H9 (cell line): ENCODE data around the gene LPGAT1. TPM values are rescaled to one million over a fixed set of nuclear protein-coding genes. Genes with fewer than 3 reads are reported as not detected.

Source experiments
- DNase-seq: peaks from one replicate; pipeline ENCODE4 v3.0.0-alpha.2; 2017
- H2AFZ ChIP-seq: one replicate; pipeline ENCODE4 v1.6.1; 2013; ENCODE audit warnings: mild to moderate bottlenecking, low read length, control low read depth, moderate library complexity
- H2AK5ac ChIP-seq: 2 replicates; pipeline ENCODE4 v1.6.1; 2013; ENCODE audit warnings: low read length, control low read depth, mixed read lengths; ENCODE audit not compliant: insufficient read length
- H2BK120ac ChIP-seq: one replicate; pipeline ENCODE4 v1.6.1; 2013; ENCODE audit warnings: low read depth, mild to moderate bottlenecking, low read length, control low read depth, inconsistent platforms; ENCODE audit not compliant: poor library complexity, severe bottlenecking
- H2BK12ac ChIP-seq: 2 replicates; pipeline ENCODE4 v1.6.1; 2013; ENCODE audit warnings: low read length, control low read depth, mixed read lengths, low read depth; ENCODE audit not compliant: insufficient read length
- H2BK15ac ChIP-seq: 2 replicates; pipeline ENCODE4 v1.6.1; 2013; ENCODE audit warnings: low read depth, low read length, control low read depth
- H2BK20ac ChIP-seq: one replicate; pipeline ENCODE4 v1.6.1; 2013; ENCODE audit warnings: low read depth, mild to moderate bottlenecking, low read length, control low read depth, inconsistent platforms; ENCODE audit not compliant: poor library complexity, severe bottlenecking
- H2BK5ac ChIP-seq: 2 replicates; pipeline ENCODE4 v1.6.1; 2013; ENCODE audit warnings: low read length, control low read depth, mixed read lengths; ENCODE audit not compliant: insufficient read length
- H3K14ac ChIP-seq: 2 replicates; pipeline ENCODE4 v1.6.1; 2013; ENCODE audit warnings: low read length, control low read depth; ENCODE audit not compliant: insufficient read depth
- H3K18ac ChIP-seq: 2 replicates; pipeline ENCODE4 v1.6.1; 2013; ENCODE audit warnings: low read depth, mild to moderate bottlenecking, mixed read lengths, low read length, control low read depth; ENCODE audit not compliant: insufficient read length
- H3K23ac ChIP-seq: 2 replicates; pipeline ENCODE4 v1.6.1; 2013; ENCODE audit warnings: low read length, control low read depth, mixed read lengths, low read depth; ENCODE audit not compliant: insufficient read length
- H3K23me2 ChIP-seq: 2 replicates; pipeline ENCODE4 v1.6.1; 2013; ENCODE audit warnings: low read depth, mild to moderate bottlenecking, mixed read lengths, low read length, control low read depth; ENCODE audit not compliant: insufficient read length, poor library complexity, severe bottlenecking
- H3K27ac ChIP-seq: 2 replicates; pipeline ENCODE4 v1.5.1; 2013; ENCODE audit warnings: low read length, control low read depth, mixed read lengths, low read depth; ENCODE audit not compliant: insufficient read length
- H3K27me3 ChIP-seq: 2 replicates; pipeline ENCODE4 v1.6.1; 2013; ENCODE audit warnings: low read length, control low read depth, inconsistent platforms; ENCODE audit not compliant: insufficient read depth
- H3K4ac ChIP-seq: 2 replicates; pipeline ENCODE4 v1.6.1; 2013; ENCODE audit warnings: low read depth, mild to moderate bottlenecking, control low read depth, inconsistent platforms, low read length, moderate library complexity
- H3K4me1 ChIP-seq: 2 replicates; pipeline ENCODE4 v1.6.1; 2013; ENCODE audit warnings: low read length, control low read depth, inconsistent platforms; ENCODE audit not compliant: insufficient read depth
- H3K4me2 ChIP-seq: 2 replicates; pipeline ENCODE4 v1.6.1; 2013; ENCODE audit warnings: low read length, control low read depth, mixed read lengths; ENCODE audit not compliant: insufficient read length, insufficient read depth
- H3K56ac ChIP-seq: 2 replicates; pipeline ENCODE4 v1.6.1; 2013; ENCODE audit warnings: low read depth, mild to moderate bottlenecking, mixed read lengths, low read length, control low read depth; ENCODE audit not compliant: insufficient read length
- H3K79me1 ChIP-seq: 2 replicates; pipeline ENCODE4 v1.6.1; 2013; ENCODE audit warnings: low read depth, mild to moderate bottlenecking, moderate library complexity, low read length, control low read depth, inconsistent platforms; ENCODE audit not compliant: insufficient read depth, poor library complexity, severe bottlenecking
- H3K79me2 ChIP-seq: 2 replicates; pipeline ENCODE4 v1.6.1; 2013; ENCODE audit warnings: low read length, control low read depth, inconsistent platforms; ENCODE audit not compliant: insufficient read depth
- H3K9ac ChIP-seq: 2 replicates; pipeline ENCODE4 v1.6.1; 2013; ENCODE audit warnings: low read length, control low read depth, mixed read lengths; ENCODE audit not compliant: insufficient read length; ENCODE audit errors: extremely low read depth
- H3K9me3 ChIP-seq: one replicate; pipeline ENCODE4 v1.6.1; 2013; ENCODE audit warnings: low read depth, low read length, inconsistent platforms; ENCODE audit not compliant: control insufficient read depth
- H3T11ph ChIP-seq: one replicate; pipeline ENCODE4 v1.6.1; 2013; ENCODE audit warnings: mild to moderate bottlenecking, low read length, control low read depth, inconsistent platforms
- H4K20me1 ChIP-seq: one replicate; pipeline ENCODE4 v1.6.1; 2013; ENCODE audit not compliant: control insufficient read depth, insufficient read length, insufficient read depth
- H4K5ac ChIP-seq: 2 replicates; pipeline ENCODE4 v1.6.1; 2013; ENCODE audit warnings: low read depth, mild to moderate bottlenecking, mixed read lengths, low read length, control low read depth; ENCODE audit not compliant: insufficient read length
- H4K8ac ChIP-seq: replicated peaks from 2 replicates; pipeline ENCODE4 v1.6.1; 2013; ENCODE audit warnings: low read length, control low read depth, mixed read lengths, low read depth; ENCODE audit not compliant: insufficient read length
- H4K91ac ChIP-seq: 2 replicates; pipeline ENCODE4 v1.6.1; 2013; ENCODE audit warnings: low read depth, mild to moderate bottlenecking, moderate library complexity, mixed read lengths, low read length, control low read depth; ENCODE audit not compliant: insufficient read length
- H3K27ac Mint-ChIP-seq, 3 experiments: 2 replicates in 2 of 3; 3 replicates in 1 of 3; pipeline ENCODE4 v1.8.0; 2020 to 2021; ENCODE audit warnings: mixed read lengths in 3 of 3, mild to moderate bottlenecking in 1 of 3, moderate library complexity in 1 of 3
- H3K27me3 Mint-ChIP-seq: 2 replicates; pipeline ENCODE4 v1.8.0; 2021; ENCODE audit warnings: low read depth, mild to moderate bottlenecking, moderate library complexity, mixed read lengths
- H3K36me3 Mint-ChIP-seq, 3 experiments: 2 replicates in 2 of 3; 3 replicates in 1 of 3; pipeline ENCODE4 v1.8.0; 2020 to 2021; ENCODE audit warnings: low read depth in 3 of 3, mixed read lengths in 3 of 3; ENCODE audit not compliant: insufficient read depth in 1 of 3
- H3K4me1 Mint-ChIP-seq, 2 experiments: 2 replicates each; pipeline ENCODE4 v1.8.0; 2020; ENCODE audit warnings: mixed read lengths in 2 of 2
- H3K4me3 Mint-ChIP-seq, 2 experiments: 2 replicates in 1 of 2; 3 replicates in 1 of 2; pipeline ENCODE4 v1.8.0; 2020 to 2021; ENCODE audit warnings: mild to moderate bottlenecking in 2 of 2, mixed read lengths in 2 of 2, moderate library complexity in 1 of 2
- H3K9me3 Mint-ChIP-seq, 2 experiments: 2 replicates in 1 of 2; 3 replicates in 1 of 2; pipeline ENCODE4 v1.8.0; 2020; ENCODE audit warnings: mild to moderate bottlenecking in 2 of 2, mixed read lengths in 2 of 2, moderate library complexity in 1 of 2
- CTCF ChIP-seq: fragments of 200-600 bp; sonication (generic); conservative IDR thresholded peaks from 3 replicates; pipeline ENCODE4 v1.8.0; 2021; ENCODE audit warnings: antibody characterized with exemption, mild to moderate bottlenecking
- WGBS: extraction: QIAGEN DNeasy Blood & Tissue Kit; methylation state at CpG from one replicate; pipeline ENCODE4 v1.1.7; 2013; ENCODE audit warnings: missing lambda C conversion rate, low lambda C conversion rate, mixed read lengths; ENCODE audit not compliant: insufficient read length; ENCODE audit errors: extremely low coverage; 5-methylcytosine and 5-hydroxymethylcytosine counted together
- total RNA-seq: library from RNA; stranded (reverse); gene quantifications from 2 replicates; pipeline ENCODE4 v1.2.1, GENCODE V29; 2021

Gene LPGAT1
- total RNA-seq, 1 experiment from 2014 or later = 12.2 TPM

- Histone ChIP-seq H4K8ac (no peak overlapping the region), H3T11ph (no peak overlapping the region), H3K9ac (no peak overlapping the region), H3K18ac (no peak overlapping the region), H2BK12ac (no peak overlapping the region), H3K9me3 (no peaks in the 10 kb centered on the region), H3K27ac (no peak overlapping the region), H3K27me3 (no peaks in the 10 kb centered on the region), H4K91ac (no peak overlapping the region), H3K4me2 (no peak overlapping the region), H2BK15ac (no peak overlapping the region), H3K23ac (no peak overlapping the region), H3K79me1 (no peaks in the 10 kb centered on the region), H3K23me2 (no peaks in the 10 kb centered on the region), H3K56ac (no peak overlapping the region), H2BK120ac (no peak overlapping the region), H3K14ac (no peak overlapping the region), H2BK20ac (no peak overlapping the region), H3K4me1 (no peaks in the 10 kb centered on the region), H3K4ac (no peak overlapping the region), H4K5ac (no peak overlapping the region), H2BK5ac (no peak overlapping the region), H4K20me1 (no peaks in the 10 kb centered on the region), H3K79me2 (no peaks in the 10 kb centered on the region), H2AFZ (no peak overlapping the region), H2AK5ac (no peak overlapping the region)
- Mint-ChIP-seq H3K27me3 (no peaks in the 10 kb centered on the region), H3K36me3 (peaks cover 0 to 7% (median 2%) of the 10 kb centered on the region in 3 experiments; a peak in 3 of 7 replicates), H3K4me3 (no peak overlapping the region), H3K4me1 (peaks cover 20 to 24% of the 10 kb centered on the region in 2 experiments), H3K9me3 (no peaks in the 10 kb centered on the region), H3K27ac (no peak overlapping the region)
- TF ChIP-seq CTCF = no peak
- WGBS = no CpG with 5 or more reads among the region's 1 CpG
- no peak for DNase-seq
Measured at GRCh38 chr1:211764701-211765100, 65.9 kb downstream of the LPGAT1 start.
